ENCODE data around the gene RASA2.
A peak's percentile ranks its signal among the peaks of the same experiment; 100 is the strongest.

RASA2 gene

GRCh38 chr3:141448606-141449220, 38.1 kb upstream of the RASA2 start:
- no peak for DNase-seq
- peaks cover 30% of the 10 kb centered on the region for H3K36me3 ChIP-seq (replicated peaks)
- no peak overlapping the region for H3K4me3 ChIP-seq (ENCODE audit: low read depth, low read length)
- H3K27me3 ChIP-seq (replicated peaks) = no peaks in the 10 kb centered on the region
- TF ChIP-seq CTCF (IDR thresholded peaks at IDR 0.05; ENCODE audit: low read depth, low read length, missing control alignments) = no peak
- in situ Hi-C loops (cut with HindIII; ENCODE audit: low pct_ligation_motif_present, low sequenced_read_pairs) = no loop called here
- H3K27ac ChIP-seq = peak overlapping the region; percentile 48

GRCh38 chr3:141449424-141449823, 37.4 kb upstream of the RASA2 start:
- Histone ChIP-seq H3K36me3 (replicated peaks) (peaks cover 24% of the 10 kb centered on the region), H3K27ac (no peak overlapping the region), H3K4me3 (ENCODE audit: low read depth, low read length) (no peak overlapping the region), H3K27me3 (replicated peaks) (no peaks in the 10 kb centered on the region)
- in situ Hi-C loops (cut with HindIII; ENCODE audit: low pct_ligation_motif_present, low sequenced_read_pairs) = no loop called here
- DNase-seq = no peak
- no peak for TF ChIP-seq CTCF (IDR thresholded peaks at IDR 0.05; ENCODE audit: low read depth, low read length, missing control alignments)

GRCh38 chr3:141450727-141451375, 36.0 kb upstream of the RASA2 start:
- no peak for TF ChIP-seq CTCF (IDR thresholded peaks at IDR 0.05; ENCODE audit: low read depth, low read length, missing control alignments)
- Histone ChIP-seq H3K4me3 (ENCODE audit: low read depth, low read length) (no peak overlapping the region), H3K36me3 (replicated peaks) (peaks cover 11% of the 10 kb centered on the region), H3K27me3 (replicated peaks) (no peaks in the 10 kb centered on the region), H3K27ac (no peak overlapping the region)
- DNase-seq = no peak
- in situ Hi-C loops (cut with HindIII; ENCODE audit: low pct_ligation_motif_present, low sequenced_read_pairs) = no loop called here

GRCh38 chr3:141452045-141452444, 34.8 kb upstream of the RASA2 start:
- TF ChIP-seq CTCF (IDR thresholded peaks at IDR 0.05; ENCODE audit: low read depth, low read length, missing control alignments) = peak; percentile 70
- H3K36me3 ChIP-seq (replicated peaks) = peaks cover 4% of the 10 kb centered on the region
- peak overlapping the region; percentile 28 for H3K27ac ChIP-seq
- no peaks in the 10 kb centered on the region for H3K27me3 ChIP-seq (replicated peaks)
- in situ Hi-C loops (cut with HindIII; ENCODE audit: low pct_ligation_motif_present, low sequenced_read_pairs) = no loop called here
- H3K4me3 ChIP-seq (ENCODE audit: low read depth, low read length) = no peak overlapping the region
- DNase-seq = peak; percentile 65

- no peaks in the 10 kb centered on the region for H3K36me3 ChIP-seq (replicated peaks)
- no peak overlapping the region for H3K27ac ChIP-seq
Observed at GRCh38 chr3:141452773-141453172, 34.1 kb upstream of the RASA2 start.

More at GRCh38 chr3:141452773-141453172, 34.1 kb upstream of the RASA2 start:
- Histone ChIP-seq H3K4me3 (ENCODE audit: low read depth, low read length) (no peak overlapping the region), H3K27me3 (replicated peaks) (no peaks in the 10 kb centered on the region)
- TF ChIP-seq CTCF (IDR thresholded peaks at IDR 0.05; ENCODE audit: low read depth, low read length, missing control alignments) = no peak
- in situ Hi-C loops (cut with HindIII; ENCODE audit: low pct_ligation_motif_present, low sequenced_read_pairs) = no loop called here
- no peak for DNase-seq
